Measurements from ENCODE around the gene PSTK.

PSTK gene, protein sequence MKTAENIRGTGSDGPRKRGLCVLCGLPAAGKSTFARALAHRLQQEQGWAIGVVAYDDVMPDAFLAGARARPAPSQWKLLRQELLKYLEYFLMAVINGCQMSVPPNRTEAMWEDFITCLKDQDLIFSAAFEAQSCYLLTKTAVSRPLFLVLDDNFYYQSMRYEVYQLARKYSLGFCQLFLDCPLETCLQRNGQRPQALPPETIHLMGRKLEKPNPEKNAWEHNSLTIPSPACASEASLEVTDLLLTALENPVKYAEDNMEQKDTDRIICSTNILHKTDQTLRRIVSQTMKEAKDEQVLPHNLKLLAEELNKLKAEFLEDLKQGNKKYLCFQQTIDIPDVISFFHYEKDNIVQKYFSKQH

DNA sequence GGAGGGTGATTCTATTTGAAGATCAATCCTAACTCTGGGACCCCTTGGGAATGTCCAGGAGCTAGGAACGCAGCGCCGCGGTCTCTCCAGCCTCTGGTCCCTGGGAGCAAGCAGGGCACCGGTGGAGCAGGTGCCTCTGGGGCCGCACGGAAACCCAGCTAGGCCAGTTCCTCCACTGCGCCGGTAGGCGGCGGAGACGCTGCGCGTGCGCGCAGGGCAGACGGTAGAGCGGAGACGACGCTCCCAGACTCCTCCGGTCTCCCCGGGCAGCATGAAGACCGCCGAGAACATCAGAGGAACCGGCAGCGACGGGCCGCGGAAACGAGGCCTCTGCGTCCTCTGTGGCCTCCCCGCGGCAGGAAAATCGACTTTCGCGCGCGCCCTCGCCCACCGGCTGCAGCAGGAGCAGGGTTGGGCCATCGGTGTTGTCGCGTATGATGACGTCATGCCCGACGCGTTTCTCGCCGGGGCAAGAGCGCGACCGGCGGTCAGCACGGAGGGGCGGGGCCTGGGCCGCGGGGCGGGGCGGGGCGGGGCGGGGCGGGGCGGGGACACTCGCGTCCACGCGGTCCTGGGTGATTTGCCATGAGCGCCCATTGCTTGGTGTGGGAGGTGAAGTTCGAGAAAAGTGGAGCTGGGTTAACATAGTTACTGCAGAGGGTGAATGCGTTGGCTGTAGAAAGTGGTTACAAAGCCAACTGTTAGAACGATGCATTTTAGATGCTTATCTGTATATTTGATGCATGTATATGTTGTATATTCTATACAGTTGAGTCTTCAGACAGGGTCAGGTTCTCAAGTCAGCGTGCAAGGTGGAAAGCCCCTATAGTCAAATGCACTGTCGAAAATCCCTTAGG lies at the start of gene PSTK:
Gene PSTK (plus strand): TSS at position 193 of the 857 bp plus-strand sequence. CDS start 79 bp downstream, at position 272.
- DNase-seq: peak; percentile 88

GRCh38 chr10:122931088-122931906 lies 48.9 kb upstream of the PSTK start:
- no peak for DNase-seq

- DNase-seq: no peak
Measured at GRCh38 chr10:122939133-122939855, 40.9 kb upstream of the PSTK start.

GRCh38 chr10:122939856-122940543 lies 40.2 kb upstream of the PSTK start:
- DNase-seq: no peak

DNA sequence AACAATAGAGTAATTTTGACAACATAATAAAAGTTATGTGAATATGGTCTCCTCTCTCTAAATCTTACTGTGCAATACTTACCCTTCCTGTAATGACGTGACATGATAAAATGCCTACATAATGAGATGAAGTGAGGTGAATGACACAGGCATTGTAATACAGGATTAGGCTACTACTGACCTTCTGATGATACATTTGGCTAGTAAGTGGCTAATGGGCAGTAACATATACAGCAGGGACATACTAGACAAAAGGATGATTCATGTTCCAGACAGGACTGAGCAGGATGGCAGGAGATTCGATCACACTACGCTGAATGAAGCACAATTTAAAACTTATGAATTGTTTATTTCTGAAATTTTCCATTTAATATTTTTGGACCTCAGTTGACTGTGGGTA lies 30.9 kb upstream of the PSTK start:
- no peak for DNase-seq

- peak; percentile 98 for DNase-seq
Measured at GRCh38 chr10:122953902-122954730, 26.1 kb upstream of the PSTK start, which contains the start of gene C10orf88. C10orf88 (minus strand) TSS chr10:122954227; CDS start chr10:122954178, 49 bp downstream.

- DNase-seq: no peak
Measured at GRCh38 chr10:122954731-122955050, 25.5 kb upstream of the PSTK start.

DNA sequence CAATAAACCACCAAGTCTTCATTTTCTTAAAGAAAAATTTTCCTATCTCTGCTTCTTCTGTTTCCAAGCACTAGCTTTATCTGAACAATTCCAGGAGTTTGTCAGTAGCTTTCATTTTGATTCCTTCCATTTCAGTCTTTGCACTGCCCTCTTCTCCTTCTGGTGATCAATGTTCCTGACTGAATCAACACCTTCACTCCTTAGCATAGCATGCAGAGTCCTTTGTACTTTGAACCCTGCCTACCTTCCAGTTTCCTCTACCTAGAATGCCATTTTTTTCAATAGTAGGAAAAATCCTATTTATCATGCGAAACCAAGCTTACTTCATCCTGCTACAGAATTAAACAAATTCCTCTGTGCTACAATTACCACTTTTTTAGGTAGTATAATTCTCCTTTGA lies 24.3 kb upstream of the PSTK start:
- DNase-seq: no peak

DNA sequence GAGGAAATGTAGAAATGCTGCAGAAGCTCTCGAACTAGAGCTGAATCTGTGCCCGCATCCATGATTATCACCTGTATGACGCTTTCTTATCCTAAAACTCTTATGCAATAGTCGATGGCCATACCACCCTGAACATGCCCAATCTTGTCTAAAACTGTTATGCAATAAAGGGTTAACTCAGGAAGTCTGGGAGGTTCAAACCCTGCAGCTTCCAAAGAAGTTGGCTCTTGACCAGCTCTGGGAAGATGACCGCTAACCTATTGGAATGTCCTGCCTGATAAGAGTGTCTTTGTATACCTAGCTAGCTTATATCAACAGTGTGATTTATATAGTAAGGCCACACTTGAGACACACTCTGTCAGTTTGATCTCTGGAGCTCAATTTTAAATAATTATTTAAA lies 22.7 kb upstream of the PSTK start:
- DNase-seq: no peak

DNA sequence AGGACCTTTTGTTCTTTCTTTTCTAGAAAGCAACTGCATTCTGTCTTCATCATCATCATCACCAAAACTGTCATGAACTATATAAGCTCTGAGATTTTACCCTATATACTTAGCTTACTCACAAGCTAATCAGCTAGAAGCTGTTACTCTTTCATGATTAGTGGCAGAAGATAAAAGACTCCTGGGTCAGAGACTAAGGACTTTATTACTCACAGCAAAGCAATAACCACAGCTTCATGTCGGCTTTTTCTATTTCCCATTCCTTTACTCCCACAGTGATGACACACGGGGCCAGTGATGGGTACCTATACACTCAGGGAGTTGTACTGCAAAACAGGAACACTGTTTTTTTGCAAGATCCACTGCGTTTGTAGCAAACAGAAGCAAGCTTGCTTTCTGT lies 17.8 kb upstream of the PSTK start:
- DNase-seq: no peak

DNA sequence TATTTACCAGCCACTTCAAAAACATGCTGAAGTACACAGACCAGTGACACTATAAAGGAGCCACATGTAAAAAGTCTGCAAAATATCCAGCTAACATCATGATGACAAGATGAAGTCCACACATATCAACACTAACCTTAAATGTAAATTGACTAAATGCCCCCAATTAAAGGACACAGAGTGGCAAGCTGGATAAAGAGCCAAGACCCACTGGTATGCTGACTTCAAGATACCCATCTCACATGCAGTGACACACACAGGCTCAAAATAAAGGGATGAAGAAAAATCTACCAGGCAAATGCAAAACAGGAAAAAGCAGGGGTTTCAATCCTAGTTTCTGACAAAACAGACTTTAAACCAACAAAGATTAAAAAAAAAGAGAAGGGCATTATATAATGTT lies 13.3 kb upstream of the PSTK start:
- DNase-seq: no peak

DNA sequence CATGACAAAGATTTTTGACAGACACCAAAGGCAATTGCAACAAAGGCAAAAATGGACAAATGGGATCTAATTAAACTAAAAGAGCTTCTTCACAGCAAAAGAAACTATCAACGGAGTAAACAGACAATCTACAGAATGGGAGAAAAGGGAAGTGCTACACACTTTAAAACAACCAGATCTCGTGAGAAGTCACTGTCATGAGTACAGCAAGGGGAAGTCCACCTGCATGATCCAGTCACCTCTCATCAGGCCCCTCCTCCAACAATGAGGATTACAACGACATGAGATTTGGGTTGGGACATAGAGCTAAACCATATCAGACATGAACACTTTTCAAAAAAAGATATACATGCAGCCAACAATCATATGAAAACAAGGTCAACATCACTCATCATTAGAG lies 11.5 kb upstream of the PSTK start:
- DNase-seq: no peak

GRCh38 chr10:122974023-122974422 lies 6.2 kb upstream of the PSTK start:
- DNase-seq: no peak

- DNase-seq: no peak
Measured at GRCh38 chr10:122974543-122975064, 5.6 kb upstream of the PSTK start.

DNA sequence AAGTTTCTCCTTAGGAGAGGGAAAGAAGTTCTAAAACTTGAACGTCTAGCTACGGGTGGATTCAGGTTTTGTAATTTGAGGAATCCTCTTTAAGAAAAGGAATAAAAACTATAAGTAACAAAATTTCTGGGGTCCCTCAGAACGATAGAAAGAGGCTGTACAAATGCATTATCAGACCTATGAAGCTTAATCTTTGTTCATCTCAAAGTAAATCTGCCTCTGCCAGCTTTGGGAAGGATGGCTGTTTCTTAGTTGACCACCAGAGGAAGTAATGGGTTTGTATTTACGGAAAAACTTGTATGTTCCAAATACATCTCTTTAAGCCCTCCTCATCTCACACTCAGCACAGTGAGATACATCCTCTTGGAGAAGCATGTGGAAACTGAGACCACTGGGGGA lies 864 bp downstream of the PSTK start:
- DNase-seq: peak; percentile 8

- no peak for DNase-seq
Measured at GRCh38 chr10:122983898-122984297, 3.7 kb downstream of the PSTK start.

DNA sequence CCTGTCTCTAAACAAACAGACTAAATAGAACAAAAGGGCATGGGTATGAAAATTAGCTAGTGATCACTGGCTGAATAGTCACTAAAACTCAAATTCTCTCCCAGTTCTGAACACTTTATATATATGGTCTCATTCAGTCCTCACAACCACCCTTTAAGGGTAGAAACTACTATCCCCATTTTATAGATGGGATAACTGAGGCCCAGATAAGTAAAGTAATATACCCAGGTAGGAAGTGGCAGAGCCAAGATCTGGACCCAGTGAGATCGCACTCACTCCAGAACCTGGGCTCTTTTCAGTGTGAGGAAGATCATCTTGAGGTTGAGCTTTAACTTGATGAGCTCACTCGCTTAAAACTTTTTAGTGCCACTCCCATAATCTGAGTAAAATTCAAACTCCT lies 4.5 kb downstream of the PSTK start:
- no peak for DNase-seq

DNA sequence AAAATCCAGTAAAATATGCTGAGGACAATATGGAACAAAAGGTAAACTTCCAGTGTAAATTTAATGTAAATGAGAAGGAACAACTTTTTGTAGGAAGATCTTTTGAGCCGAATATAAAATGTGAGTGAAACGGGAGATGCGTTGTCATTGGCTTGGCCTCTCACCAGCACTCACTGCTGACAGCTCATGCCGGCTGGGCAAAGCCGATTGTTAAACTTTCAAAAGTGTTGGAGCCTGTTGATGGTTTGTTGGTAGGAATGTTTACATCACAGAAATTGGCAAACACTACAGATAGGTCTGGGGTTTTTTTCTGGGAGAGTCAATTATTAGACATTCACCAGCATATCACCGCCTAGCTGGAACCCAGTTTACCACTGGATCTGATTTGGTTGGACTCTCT lies 6.1 kb downstream of the PSTK start:
- DNase-seq: no peak

GRCh38 chr10:122988501-122988900 lies 8.3 kb downstream of the PSTK start:
- DNase-seq: no peak

- DNase-seq: no peak
Measured at GRCh38 chr10:122990278-122990677, 10.1 kb downstream of the PSTK start.

Measured in stimulated activated CD4-positive, alpha-beta T cell treated with anti-CD3 and anti-CD28 coated beads, Interleukin-4, amount 100 ng/mL, for 24 hours (primary cell).